Keratinocyte (primary cell): ENCODE measurements around the gene FGD2.

Experiments used
- CTCF ChIP-seq, 3 experiments: IDR thresholded peaks in 1 of 3; conservative IDR thresholded peaks in 1 of 3; optimal IDR thresholded peaks in 1 of 3; 2 replicates in 2 of 3; 3 replicates in 1 of 3; pipeline versions ENCODE3 to v1.5.1; 2011; ENCODE audit warnings: low read length in 3 of 3, mild to moderate bottlenecking in 3 of 3, moderate library complexity in 2 of 3, control low read depth in 1 of 3, inconsistent platforms in 1 of 3; ENCODE audit not compliant: insufficient read depth in 2 of 3; ENCODE audit errors: extremely low read depth in 1 of 3
- EZH2 ChIP-seq: IDR thresholded peaks from one replicate; pipeline ENCODE4 v1.6.1; 2012; ENCODE audit warnings: inconsistent platforms, mild to moderate bottlenecking, low read length, moderate library complexity

- TF ChIP-seq CTCF (optimal IDR thresholded peaks at IDR 0.05 in 1 of 3, IDR thresholded peaks at IDR 0.05 in 1 of 3, conservative IDR thresholded peaks at IDR 0.05 in 1 of 3; ENCODE audit: extremely low read depth in 1 of 3, insufficient read depth in 2 of 3, low read length in 3 of 3) (no peak), EZH2 (no peak)
Observed at GRCh38 chr6:37036146-37036545, 30.7 kb downstream of the FGD2 start.
